Measurements from ENCODE around the gene FAM168A. TPM values are rescaled to one million over a fixed set of nuclear protein-coding genes. Genes with fewer than 3 reads are reported as not detected.
"Not testable (repeated sequence)": the region's sequence is repeated elsewhere in the genome, so short reads cannot be mapped to it uniquely, and the experiment has no call there.

The FAM168A gene
- total RNA-seq, 1 donor from 2014 or later = 19.2 TPM

DNA sequence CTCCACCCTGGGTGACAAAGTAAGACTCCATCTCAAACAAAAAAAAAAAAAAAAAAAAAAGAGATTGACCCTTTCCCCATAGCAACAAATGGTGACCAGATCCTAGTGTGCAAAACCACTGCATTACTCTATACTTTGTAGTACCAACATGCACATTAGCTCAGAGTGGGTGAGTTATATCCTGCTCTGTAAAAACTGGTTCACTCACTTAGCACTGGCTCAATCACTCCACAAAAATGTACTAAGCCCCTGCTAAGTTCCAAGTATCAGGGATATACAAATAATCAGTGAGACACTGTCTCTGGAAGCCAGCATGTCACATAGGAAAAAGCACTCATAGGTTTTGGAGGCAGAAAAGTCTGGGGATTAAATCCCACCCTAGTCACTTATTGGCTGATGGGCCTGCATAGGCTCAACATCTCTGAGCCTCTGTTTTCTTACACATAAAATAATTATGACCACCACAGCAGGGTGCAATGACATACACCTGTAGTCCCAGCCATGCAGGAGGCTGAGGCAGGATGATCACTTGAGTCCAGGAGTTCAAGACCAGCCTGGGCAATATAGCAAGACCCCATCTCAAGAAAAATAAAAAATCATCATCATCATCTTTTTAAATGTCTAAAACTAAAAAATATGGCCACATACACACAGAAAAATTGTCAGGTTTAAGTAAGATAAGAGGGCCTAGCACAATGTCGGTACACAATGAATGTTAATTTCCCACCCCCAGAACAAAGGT lies 11.9 kb downstream of the FAM168A start:
- no peak overlapping the region for H3K27ac Mint-ChIP-seq
- DNase-seq (ENCODE audit: low spot score) = no peak
- no peaks in the 10 kb centered on the region for H3K27me3 Mint-ChIP-seq (ENCODE audit: low read depth)
- no peak overlapping the region for H3K4me3 Mint-ChIP-seq (ENCODE audit: low read depth)
- no peaks in the 10 kb centered on the region for H3K4me1 Mint-ChIP-seq (ENCODE audit: low read depth)
- no peaks in the 10 kb centered on the region for H3K9me3 Mint-ChIP-seq
- peaks cover 14% of the 10 kb centered on the region for H3K36me3 Mint-ChIP-seq (ENCODE audit: low read depth)
- intact Hi-C loops (cut with micrococcal nuclease) = no loop called here

DNA sequence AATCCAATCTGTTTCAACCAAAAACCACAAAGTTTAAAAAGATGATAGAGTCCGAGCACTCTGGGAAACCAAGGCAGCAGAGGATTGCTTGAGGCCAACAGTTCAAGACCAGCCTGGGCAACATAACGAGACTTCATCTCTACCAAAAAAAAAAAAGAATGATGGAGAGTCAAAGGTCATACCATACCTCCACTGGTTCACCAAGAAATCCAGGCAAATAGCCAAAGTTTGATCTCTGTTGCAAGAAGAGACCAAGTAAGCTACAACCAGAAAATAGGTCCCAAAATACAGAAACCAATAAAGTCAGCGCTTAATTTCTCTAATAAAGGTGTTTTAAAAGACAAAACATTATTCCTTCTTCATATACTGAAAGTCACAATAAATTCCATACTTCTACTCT lies 13.1 kb downstream of the FAM168A start:
- Mint-ChIP-seq H3K4me3 (ENCODE audit: low read depth) (no peak overlapping the region), H3K9me3 (peaks cover 5% of the 10 kb centered on the region), H3K27ac (no peak overlapping the region), H3K36me3 (ENCODE audit: low read depth) (peaks cover 22% of the 10 kb centered on the region), H3K4me1 (ENCODE audit: low read depth) (no peaks in the 10 kb centered on the region), H3K27me3 (ENCODE audit: low read depth) (no peaks in the 10 kb centered on the region)
- intact Hi-C loops (cut with micrococcal nuclease) = no loop called here
- no peak for DNase-seq (ENCODE audit: low spot score)

DNA sequence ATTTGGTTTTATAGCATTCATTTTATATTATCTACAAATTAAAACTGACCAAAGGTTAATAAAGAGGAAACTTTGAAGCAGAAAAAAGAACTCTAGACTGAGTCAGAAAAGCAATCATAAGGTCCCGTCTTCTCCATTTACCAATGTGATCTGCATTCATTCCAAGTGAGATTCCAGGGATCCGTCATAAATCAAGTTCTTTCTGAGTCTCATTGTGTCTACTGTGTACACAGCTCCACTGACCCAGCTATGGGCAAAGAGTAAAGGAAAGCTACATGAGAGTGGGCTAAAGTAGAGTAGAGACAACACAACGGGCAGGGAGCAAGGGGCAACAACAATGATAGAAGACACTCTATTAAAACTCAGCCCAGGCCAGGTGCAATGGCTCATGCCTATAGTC lies 15.3 kb downstream of the FAM168A start:
- DNase-seq (ENCODE audit: low spot score) = no peak
- peaks cover 14% of the 10 kb centered on the region for H3K4me1 Mint-ChIP-seq (ENCODE audit: low read depth)
- peaks cover 5% of the 10 kb centered on the region for H3K9me3 Mint-ChIP-seq
- intact Hi-C loops (cut with micrococcal nuclease) = no loop called here
- peaks cover 29% of the 10 kb centered on the region for H3K36me3 Mint-ChIP-seq (ENCODE audit: low read depth)
- H3K27me3 Mint-ChIP-seq (ENCODE audit: low read depth) = no peaks in the 10 kb centered on the region
- no peak overlapping the region for H3K4me3 Mint-ChIP-seq (ENCODE audit: low read depth)
- H3K27ac Mint-ChIP-seq = no peak overlapping the region

DNA sequence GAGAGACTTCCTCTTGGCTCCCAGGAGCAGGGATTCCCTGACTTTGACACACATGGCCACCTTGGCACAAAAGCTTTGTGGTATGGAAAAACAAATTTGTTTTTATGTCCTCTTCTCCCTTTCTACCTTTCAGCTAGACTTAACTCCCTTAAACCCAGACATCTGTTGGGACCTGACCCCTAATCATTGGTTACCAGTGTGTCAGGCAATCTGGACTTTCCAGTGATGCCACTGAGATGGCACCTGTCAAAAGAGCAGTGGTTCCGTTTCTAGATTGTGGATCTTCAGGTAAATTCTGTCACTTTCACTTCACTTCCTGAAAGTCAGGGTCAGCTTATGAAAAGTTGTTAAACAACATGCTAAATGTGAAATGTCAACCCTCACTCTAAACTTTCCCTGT lies 17.2 kb downstream of the FAM168A start:
- H3K27me3 Mint-ChIP-seq (ENCODE audit: low read depth); intact Hi-C loops (cut with micrococcal nuclease); H3K4me3 Mint-ChIP-seq (ENCODE audit: low read depth); H3K27ac Mint-ChIP-seq; H3K9me3 Mint-ChIP-seq; DNase-seq (ENCODE audit: low spot score): not testable (repeated sequence)
- Mint-ChIP-seq H3K36me3 (ENCODE audit: low read depth) (peaks cover 36% of the 10 kb centered on the region), H3K4me1 (ENCODE audit: low read depth) (peaks cover 18% of the 10 kb centered on the region)

DNA sequence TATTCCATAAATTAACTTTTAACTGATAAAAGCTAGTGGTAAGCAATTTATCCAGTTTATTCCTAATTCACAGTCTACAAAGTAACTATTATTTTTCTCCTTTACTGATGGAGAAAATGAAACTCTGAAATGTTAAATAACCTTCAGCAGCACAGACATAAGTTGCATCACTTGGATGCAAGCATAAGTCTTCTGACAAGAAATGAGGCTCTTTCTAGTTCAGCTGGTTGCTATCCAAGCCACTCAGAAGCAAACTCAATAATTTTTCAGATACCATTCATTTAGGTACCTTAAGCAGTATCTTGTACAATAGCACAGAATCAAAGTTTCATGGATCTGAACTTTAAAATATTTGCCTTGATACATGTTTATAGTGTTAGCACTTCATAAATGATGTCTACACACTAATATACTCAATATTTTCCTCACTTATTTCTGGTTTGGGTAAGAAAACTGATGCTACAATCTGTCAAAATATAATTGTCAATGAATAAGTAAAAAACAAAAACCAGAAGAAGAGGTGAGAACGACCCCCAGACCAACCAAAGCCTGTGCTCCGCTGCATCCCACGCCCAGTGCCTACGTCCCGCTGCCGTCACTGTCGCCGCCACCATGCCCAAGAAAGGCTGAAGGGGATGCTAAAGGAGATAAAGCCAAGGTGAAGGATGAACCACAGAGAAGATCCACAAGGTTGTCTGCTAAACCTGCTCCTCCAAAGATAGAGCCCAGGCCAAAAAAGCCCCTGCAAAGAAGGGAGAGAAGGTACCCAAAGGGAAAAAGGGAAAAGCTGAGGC lies 18.1 kb downstream of the FAM168A start:
- intact Hi-C loops (cut with micrococcal nuclease) = no loop called here
- peaks cover 18% of the 10 kb centered on the region for H3K4me1 Mint-ChIP-seq (ENCODE audit: low read depth)
- H3K9me3 Mint-ChIP-seq = peaks cover 5% of the 10 kb centered on the region
- peaks cover 36% of the 10 kb centered on the region for H3K36me3 Mint-ChIP-seq (ENCODE audit: low read depth)
- H3K27ac Mint-ChIP-seq = no peak overlapping the region
- no peaks in the 10 kb centered on the region for H3K27me3 Mint-ChIP-seq (ENCODE audit: low read depth)
- no peak for DNase-seq (ENCODE audit: low spot score)
- H3K4me3 Mint-ChIP-seq (ENCODE audit: low read depth) = no peak overlapping the region

DNA sequence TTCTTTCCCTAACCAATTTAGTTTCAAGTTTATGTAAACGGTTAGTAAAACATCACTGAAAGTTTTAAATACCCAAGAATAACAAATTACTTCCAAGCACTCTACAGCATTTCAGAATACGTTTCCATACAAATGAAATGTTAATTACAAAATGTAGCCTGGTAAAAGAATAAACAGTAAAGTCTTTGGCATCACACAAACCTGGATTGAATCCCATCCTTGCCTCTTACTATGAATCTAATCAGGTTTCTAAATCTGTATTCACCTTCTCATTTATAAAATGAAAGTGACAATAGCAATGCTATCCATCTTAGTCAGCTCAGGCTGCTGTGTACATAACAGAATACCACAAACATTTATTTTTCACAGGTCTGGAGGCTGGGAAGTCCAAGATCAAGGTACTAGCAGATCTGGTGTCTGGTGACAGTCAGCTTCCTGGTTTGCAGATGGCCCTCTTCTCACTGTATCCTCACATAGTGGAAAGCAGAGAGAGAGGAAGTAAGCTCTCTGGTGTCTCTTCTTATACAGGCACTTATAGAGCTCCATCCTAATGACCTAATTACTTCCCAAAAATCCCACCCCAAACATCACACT lies 19.2 kb downstream of the FAM168A start:
- Mint-ChIP-seq H3K27me3 (ENCODE audit: low read depth) (no peaks in the 10 kb centered on the region), H3K4me3 (ENCODE audit: low read depth) (no peak overlapping the region), H3K4me1 (ENCODE audit: low read depth) (peaks cover 18% of the 10 kb centered on the region), H3K27ac (peak overlapping the region; percentile 20), H3K9me3 (peaks cover 5% of the 10 kb centered on the region), H3K36me3 (ENCODE audit: low read depth) (peaks cover 36% of the 10 kb centered on the region)
- intact Hi-C loops (cut with micrococcal nuclease) = no loop called here
- no peak for DNase-seq (ENCODE audit: low spot score)

DNA sequence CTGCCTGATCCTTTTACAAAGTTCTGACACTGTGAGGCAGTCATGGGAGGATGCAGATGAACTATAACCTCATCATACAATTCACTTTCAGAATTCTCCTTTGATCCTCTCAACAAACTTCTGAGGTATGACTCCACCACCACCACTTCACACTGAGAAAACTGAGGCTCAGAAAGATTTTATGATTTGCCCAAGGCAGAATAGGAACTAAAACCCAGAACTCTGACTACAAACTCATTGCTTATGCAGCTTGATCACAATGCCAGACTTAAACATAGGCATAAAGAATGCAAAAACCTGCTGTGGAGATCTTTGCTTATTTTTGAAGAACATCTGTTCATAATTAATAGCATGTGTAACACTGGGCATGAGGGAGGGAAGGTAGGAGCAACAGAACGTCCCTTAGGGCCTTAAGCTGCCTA lies 20.4 kb downstream of the FAM168A start:
- peaks cover 33% of the 10 kb centered on the region for H3K36me3 Mint-ChIP-seq (ENCODE audit: low read depth)
- peaks cover 5% of the 10 kb centered on the region for H3K9me3 Mint-ChIP-seq
- DNase-seq (ENCODE audit: low spot score) = no peak
- H3K4me3 Mint-ChIP-seq (ENCODE audit: low read depth) = no peak overlapping the region
- intact Hi-C loops (cut with micrococcal nuclease) = no loop called here
- peak overlapping the region; percentile 71 for H3K27ac Mint-ChIP-seq
- H3K27me3 Mint-ChIP-seq (ENCODE audit: low read depth) = no peaks in the 10 kb centered on the region
- peaks cover 18% of the 10 kb centered on the region for H3K4me1 Mint-ChIP-seq (ENCODE audit: low read depth)

DNA sequence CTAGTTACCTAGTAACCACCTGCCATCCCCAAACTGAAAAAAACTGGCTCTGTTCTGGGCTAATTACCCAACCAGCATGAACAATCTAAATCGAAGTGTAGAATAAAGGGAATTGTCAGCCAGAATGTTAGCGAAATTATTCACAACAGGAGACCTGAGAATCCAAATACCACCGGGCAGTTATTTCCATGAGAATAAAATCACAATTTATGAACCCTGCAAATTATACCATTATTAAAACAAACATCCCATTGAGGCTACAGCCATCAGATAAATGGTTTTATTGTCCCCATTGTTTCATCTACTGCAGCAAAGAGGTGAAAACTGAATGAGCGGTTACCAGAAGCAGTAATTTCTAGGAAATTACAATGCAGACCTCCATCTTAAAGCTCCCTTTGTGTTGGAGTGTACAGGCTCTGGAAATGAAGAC lies 21.7 kb downstream of the FAM168A start:
- Mint-ChIP-seq H3K9me3 (peaks cover 5% of the 10 kb centered on the region), H3K4me1 (ENCODE audit: low read depth) (peaks cover 18% of the 10 kb centered on the region), H3K36me3 (ENCODE audit: low read depth) (peaks cover 29% of the 10 kb centered on the region), H3K27ac (no peak overlapping the region), H3K4me3 (ENCODE audit: low read depth) (no peak overlapping the region), H3K27me3 (ENCODE audit: low read depth) (no peaks in the 10 kb centered on the region)
- no peak for DNase-seq (ENCODE audit: low spot score)
- intact Hi-C loops (cut with micrococcal nuclease) = no loop called here

DNA sequence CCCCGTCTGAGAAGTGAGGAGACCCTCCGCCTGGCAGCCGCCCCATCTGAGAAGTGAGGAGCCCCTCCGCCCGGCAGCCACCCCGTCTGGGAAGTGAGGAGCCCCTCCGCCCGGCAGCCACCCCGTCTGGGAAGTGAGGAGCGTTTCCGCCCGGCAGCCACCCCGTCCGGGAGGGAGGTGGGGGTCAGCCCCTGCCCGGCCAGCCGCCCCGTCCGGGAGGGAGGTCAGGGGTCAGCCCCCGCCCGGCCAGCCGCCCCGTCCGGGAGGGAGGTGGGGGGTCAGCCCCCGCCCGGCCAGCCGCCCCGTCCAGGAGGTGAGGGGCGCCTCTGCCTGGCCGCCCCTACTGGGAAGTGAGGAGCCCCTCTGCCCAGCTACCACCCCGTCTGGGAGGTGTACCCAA lies 25.9 kb downstream of the FAM168A start:
- intact Hi-C loops (cut with micrococcal nuclease); H3K27me3 Mint-ChIP-seq (ENCODE audit: low read depth); H3K36me3 Mint-ChIP-seq (ENCODE audit: low read depth): not testable (repeated sequence)

DNA sequence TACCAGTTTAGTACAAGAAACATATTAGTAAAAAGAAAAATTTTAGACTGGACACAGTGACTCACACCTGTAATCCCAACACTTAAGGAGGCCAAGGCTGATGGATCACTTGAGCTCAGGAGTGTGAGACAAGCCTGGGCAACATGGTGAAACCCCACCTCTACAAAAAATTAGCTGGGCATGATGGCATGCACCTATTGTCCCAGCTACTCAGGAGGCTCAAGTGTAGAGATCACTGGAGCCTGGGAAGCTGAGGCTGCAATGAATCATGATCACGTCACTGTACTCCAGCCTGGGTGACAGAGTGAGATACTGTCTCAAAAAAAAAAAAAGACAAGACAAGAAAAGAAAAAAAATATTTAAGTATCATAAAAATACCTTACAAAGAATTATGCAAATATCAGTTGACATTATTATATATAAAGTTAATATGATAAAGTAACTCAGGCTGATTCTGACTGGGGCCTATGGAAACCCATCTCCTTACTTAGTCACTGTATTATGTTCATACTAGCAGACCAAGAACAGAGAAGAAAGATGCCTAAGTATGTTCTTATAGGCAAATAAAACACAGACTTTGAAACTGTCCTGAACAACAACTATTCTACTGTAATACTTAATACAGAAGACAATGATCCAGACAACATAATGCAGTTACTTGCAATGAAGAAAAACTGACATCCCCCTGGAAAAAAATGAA lies 27.3 kb downstream of the FAM168A start:
- no peak overlapping the region for H3K4me3 Mint-ChIP-seq (ENCODE audit: low read depth)
- DNase-seq (ENCODE audit: low spot score) = no peak
- no peaks in the 10 kb centered on the region for H3K4me1 Mint-ChIP-seq (ENCODE audit: low read depth)
- no peaks in the 10 kb centered on the region for H3K27me3 Mint-ChIP-seq (ENCODE audit: low read depth)
- no peaks in the 10 kb centered on the region for H3K36me3 Mint-ChIP-seq (ENCODE audit: low read depth)
- H3K27ac Mint-ChIP-seq = no peak overlapping the region
- intact Hi-C loops (cut with micrococcal nuclease) = no loop called here
- no peaks in the 10 kb centered on the region for H3K9me3 Mint-ChIP-seq

More for the DNA sequence above, 25.9 kb downstream of the FAM168A start:
- not testable (repeated sequence) for H3K27ac Mint-ChIP-seq; H3K4me1 Mint-ChIP-seq (ENCODE audit: low read depth); H3K4me3 Mint-ChIP-seq (ENCODE audit: low read depth); DNase-seq (ENCODE audit: low spot score); H3K9me3 Mint-ChIP-seq

DNA sequence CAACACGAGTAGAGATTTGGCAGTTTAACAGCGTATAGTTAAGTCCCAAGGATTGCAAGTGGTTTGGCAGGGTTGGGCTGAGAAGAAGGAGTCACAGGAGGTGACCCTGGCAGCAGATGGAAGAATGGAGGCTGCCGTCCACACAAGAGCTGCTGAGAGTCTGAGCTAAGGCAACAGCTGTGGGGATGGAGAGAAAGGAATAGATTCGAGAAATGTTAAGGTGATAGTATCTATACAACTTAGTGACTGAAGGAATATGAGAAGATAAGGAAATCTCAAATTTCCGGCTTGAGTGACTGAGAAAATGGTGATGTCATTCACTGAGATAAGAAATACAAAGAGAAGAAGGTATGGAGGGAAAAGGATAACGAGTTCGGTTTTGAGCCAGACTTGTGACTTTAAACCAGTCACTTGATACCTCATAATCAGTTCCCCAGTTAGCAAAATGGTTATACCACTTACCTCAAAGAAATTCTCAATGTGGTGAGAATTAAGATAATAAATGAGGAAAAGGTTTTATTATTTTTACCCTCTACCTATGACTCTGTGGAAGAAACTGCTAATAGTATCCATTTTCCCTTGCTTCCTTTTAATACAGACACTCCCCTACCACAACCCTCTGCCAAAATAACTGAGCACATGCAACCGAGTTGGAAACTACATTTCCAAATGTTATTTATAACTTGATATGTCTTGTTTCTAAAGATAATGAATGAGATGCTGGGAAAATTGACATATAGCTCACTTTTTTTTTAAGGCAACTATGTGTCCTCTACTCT lies 30.7 kb downstream of the FAM168A start:
- H3K36me3 Mint-ChIP-seq (ENCODE audit: low read depth) = no peaks in the 10 kb centered on the region
- no peak overlapping the region for H3K4me3 Mint-ChIP-seq (ENCODE audit: low read depth)
- no peak for DNase-seq (ENCODE audit: low spot score)
- intact Hi-C loops (cut with micrococcal nuclease) = no loop called here
- H3K27ac Mint-ChIP-seq = no peak overlapping the region
- H3K4me1 Mint-ChIP-seq (ENCODE audit: low read depth) = no peaks in the 10 kb centered on the region
- no peaks in the 10 kb centered on the region for H3K9me3 Mint-ChIP-seq
- no peaks in the 10 kb centered on the region for H3K27me3 Mint-ChIP-seq (ENCODE audit: low read depth)

DNA sequence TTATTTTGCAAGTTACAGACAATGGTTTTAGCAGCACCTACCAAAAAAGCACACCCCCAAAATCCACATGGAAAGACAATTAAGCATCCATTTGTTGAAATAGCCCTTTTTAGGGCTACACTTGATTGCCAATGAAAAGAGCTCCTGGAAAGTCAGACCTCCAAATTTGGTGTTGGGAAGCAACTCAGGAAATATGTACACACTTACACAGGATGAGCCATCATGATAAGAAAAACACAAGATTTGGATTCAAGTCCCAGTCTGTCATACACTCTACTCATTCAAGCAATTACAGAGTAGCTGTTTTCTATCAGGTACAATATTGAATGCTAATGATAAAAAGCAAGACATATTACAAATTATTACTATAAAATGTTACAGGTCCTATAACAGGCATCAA lies 31.5 kb downstream of the FAM168A start:
- H3K4me3 Mint-ChIP-seq (ENCODE audit: low read depth) = no peak overlapping the region
- no peak overlapping the region for H3K27ac Mint-ChIP-seq
- H3K27me3 Mint-ChIP-seq (ENCODE audit: low read depth) = no peaks in the 10 kb centered on the region
- no peaks in the 10 kb centered on the region for H3K36me3 Mint-ChIP-seq (ENCODE audit: low read depth)
- no peaks in the 10 kb centered on the region for H3K9me3 Mint-ChIP-seq
- no peak for DNase-seq (ENCODE audit: low spot score)
- intact Hi-C loops (cut with micrococcal nuclease) = no loop called here
- no peaks in the 10 kb centered on the region for H3K4me1 Mint-ChIP-seq (ENCODE audit: low read depth)

Data from activated T-helper 2 cell treated with anti-CD3 and anti-CD28 coated beads, Interferon-gamma antibody, Interleukin-2, Interleukin-4, amounts not matched to agents 10 μg/mL and 5 μg/mL and 100 μg/mL, durations not matched to agents 14 hours and 24 hours and 36 hours (primary cell).